NCI-H2227 (cell line): ENCODE results near the gene LECT2.
A peak's percentile ranks its signal among the peaks of the same experiment; 100 is the strongest.

ENCODE experiments used
- DNase-seq: peaks from one replicate; lab custom pipeline; 2025; ENCODE audit not compliant: unreplicated experiment; lab: John Stamatoyannopoulos, UW

The LECT2 gene

GRCh38 chr5:135941711-135942110 is 13.1 kb downstream of the LECT2 start:
- DNase-seq = no peak

GRCh38 chr5:135937245-135937911 is 17.4 kb downstream of the LECT2 start:
- DNase-seq = no peak

GRCh38 chr5:135934939-135935338 is 19.8 kb downstream of the LECT2 start:
- no peak for DNase-seq

- DNase-seq = no peak
Observed at GRCh38 chr5:135930949-135931295, 23.9 kb downstream of the LECT2 start.

GRCh38 chr5:135930029-135930948 is 24.5 kb downstream of the LECT2 start:
- peak; percentile 22 for DNase-seq

- no peak for DNase-seq
Observed at GRCh38 chr5:135921388-135921787, 33.4 kb downstream of the LECT2 start.

- DNase-seq = no peak
Observed at GRCh38 chr5:135920199-135920598, 34.6 kb downstream of the LECT2 start.

- DNase-seq = no peak
Observed at GRCh38 chr5:135916638-135917263, 38.0 kb downstream of the LECT2 start.

GRCh38 chr5:135915466-135916001 is 39.2 kb downstream of the LECT2 start:
- no peak for DNase-seq

GRCh38 chr5:135913713-135914626 is 40.8 kb downstream of the LECT2 start:
- DNase-seq = no peak

- DNase-seq = no peak
Observed at GRCh38 chr5:135905144-135905543, 49.6 kb downstream of the LECT2 start.

- DNase-seq = no peak
Observed at GRCh38 chr5:135901633-135902032, 53.1 kb downstream of the LECT2 start.

- DNase-seq = no peak
Observed at GRCh38 chr5:135900276-135900675, 54.5 kb downstream of the LECT2 start.

- DNase-seq = no peak
Observed at GRCh38 chr5:135898651-135899050, 56.1 kb downstream of the LECT2 start.
